DND-41 (cell line): ENCODE results near the gene RGP1.

ENCODE experiments used
- CTCF ChIP-seq: IDR thresholded peaks from 2 replicates; pipeline ENCODE4 v1.5.1; 2012; ENCODE audit warnings: borderline replicate concordance, low read length, moderate library complexity, mild to moderate bottlenecking; ENCODE audit not compliant: poor library complexity, severe bottlenecking; ENCODE audit errors: extremely low read depth
- EZH2 ChIP-seq: IDR thresholded peaks from 3 replicates; pipeline ENCODE4 v1.6.1; 2012; ENCODE audit warnings: borderline replicate concordance, low read depth, mild to moderate bottlenecking, moderate library complexity, low read length, inconsistent platforms; ENCODE audit not compliant: severe bottlenecking

GRCh38 chr9:35771075-35771433 is 22.0 kb downstream of the RGP1 start:
- TF ChIP-seq CTCF (no peak), EZH2 (no peak)
